CD14-positive monocyte (primary cell): ENCODE results near the gene MALRD1. TPM values are rescaled to one million over a fixed set of nuclear protein-coding genes. Genes with fewer than 3 reads are reported as not detected.

Experiments used
- DNase-seq, 3 donors: peaks; one replicate each; pipeline ENCODE4 v3.0.0-alpha.2; 2011 to 2022
- H2AFZ ChIP-seq: 2 replicates; pipeline ENCODE4 v1.6.0; 2012; ENCODE audit warnings: mild to moderate bottlenecking, low read depth, low read length, inconsistent platforms; ENCODE audit not compliant: insufficient read depth, poor library complexity, severe bottlenecking
- H3K27ac ChIP-seq, 2 donors: 1 replicate in 1 of 2; 2 replicates in 1 of 2; pipeline ENCODE4 v1.5.1; 2012 to 2013; ENCODE audit warnings: low read length in 2 of 2, control low read depth in 1 of 2, inconsistent platforms in 1 of 2, low read depth in 1 of 2, mild to moderate bottlenecking in 1 of 2
- H3K27me3 ChIP-seq, 2 donors: one replicate each; pipeline versions ENCODE4 v1.6.0 to v1.6.1; 2011 to 2013; ENCODE audit warnings: low read length in 2 of 2; ENCODE audit not compliant: control insufficient read depth in 2 of 2, insufficient read depth in 2 of 2
- H3K36me3 ChIP-seq, 2 donors: replicated peaks in 1 of 2; 1 replicate in 1 of 2; 2 replicates in 1 of 2; pipeline versions ENCODE4 v1.5.1 to v1.6.1; 2012 to 2013; ENCODE audit warnings: low read length in 2 of 2, control low read depth in 1 of 2, inconsistent platforms in 1 of 2, mild to moderate bottlenecking in 1 of 2; ENCODE audit not compliant: insufficient read depth in 2 of 2, control insufficient read depth in 1 of 2
- H3K4me1 ChIP-seq, 2 donors: 1 replicate in 1 of 2; 2 replicates in 1 of 2; pipeline versions ENCODE4 v1.5.1 to v1.6.1; 2012 to 2013; ENCODE audit warnings: low read length in 2 of 2, control low read depth in 1 of 2, inconsistent platforms in 1 of 2, mild to moderate bottlenecking in 1 of 2, moderate library complexity in 1 of 2; ENCODE audit not compliant: insufficient read depth in 2 of 2, control insufficient read depth in 1 of 2
- H3K4me2 ChIP-seq: replicated peaks from 2 replicates; pipeline ENCODE3; 2012; ENCODE audit warnings: low read length, moderate library complexity, mild to moderate bottlenecking; ENCODE audit not compliant: poor library complexity, severe bottlenecking; ENCODE audit errors: extremely low read depth
- H3K4me3 ChIP-seq, 3 experiments: fragments of 200-600 bp in 1 of 3; sonication (generic) in 1 of 3; replicated peaks in 1 of 3; 1 replicate in 2 of 3; 2 replicates in 1 of 3; pipeline ENCODE4 v1.5.1; 2011 to 2013; ENCODE audit warnings: low read length in 3 of 3, mild to moderate bottlenecking in 3 of 3, control low read depth in 2 of 3, low read depth in 2 of 3, inconsistent platforms in 1 of 3, moderate library complexity in 1 of 3
- H3K79me2 ChIP-seq: 2 replicates; pipeline ENCODE4 v1.6.0; 2012; ENCODE audit warnings: mild to moderate bottlenecking, control low read depth, inconsistent platforms, low read length, moderate library complexity; ENCODE audit not compliant: insufficient read depth
- H3K9ac ChIP-seq: 2 replicates; pipeline ENCODE4 v1.6.0; 2017; ENCODE audit warnings: low read length, mild to moderate bottlenecking; ENCODE audit not compliant: insufficient read depth, poor library complexity, severe bottlenecking
- H3K9me3 ChIP-seq, 2 donors: replicated peaks in 1 of 2; 1 replicate in 1 of 2; 2 replicates in 1 of 2; pipeline versions ENCODE4 v1.5.1 to v1.6.1; 2012 to 2013; ENCODE audit warnings: low read length in 2 of 2, control low read depth in 1 of 2; ENCODE audit not compliant: control insufficient read depth in 1 of 2, insufficient read depth in 1 of 2
- H4K20me1 ChIP-seq: 2 replicates; pipeline ENCODE4 v1.6.0; 2012; ENCODE audit warnings: mild to moderate bottlenecking, low read length, control low read depth, moderate library complexity; ENCODE audit not compliant: insufficient read depth
- H3K27ac Mint-ChIP-seq, 7 donors: one replicate each; pipeline ENCODE4 v1.8.0; 2020; ENCODE audit warnings: mild to moderate bottlenecking in 7 of 7, mixed read lengths in 7 of 7, moderate library complexity in 6 of 7, inconsistent platforms in 2 of 7
- H3K27me3 Mint-ChIP-seq, 3 donors: one replicate each; pipeline ENCODE4 v1.8.0; 2021 to 2022; ENCODE audit warnings: low read depth in 3 of 3, mild to moderate bottlenecking in 3 of 3, mixed read lengths in 3 of 3, moderate library complexity in 3 of 3, inconsistent platforms in 1 of 3
- H3K36me3 Mint-ChIP-seq, 2 donors: one replicate each; pipeline ENCODE4 v1.8.0; 2020; ENCODE audit warnings: mixed read lengths in 2 of 2, inconsistent platforms in 1 of 2, mild to moderate bottlenecking in 1 of 2
- H3K4me1 Mint-ChIP-seq: one replicate; pipeline ENCODE4 v1.8.0; 2020; ENCODE audit warnings: mild to moderate bottlenecking, mixed read lengths
- H3K4me3 Mint-ChIP-seq, 2 donors: one replicate each; pipeline ENCODE4 v1.8.0; 2020; ENCODE audit warnings: mild to moderate bottlenecking in 2 of 2, mixed read lengths in 2 of 2, moderate library complexity in 1 of 2
- H3K9me3 Mint-ChIP-seq, 7 donors: one replicate each; pipeline ENCODE4 v1.8.0; 2020 to 2022; ENCODE audit warnings: mixed read lengths in 7 of 7, mild to moderate bottlenecking in 6 of 7, moderate library complexity in 6 of 7, inconsistent platforms in 2 of 7
- CTCF ChIP-seq: fragments of 200-600 bp; IDR thresholded peaks from one replicate; pipeline ENCODE4 v1.8.0; 2022; ENCODE audit warnings: antibody characterized with exemption, mild to moderate bottlenecking
- WGBS: methylation state at CpG from one replicate; pipeline ENCODE4 v1.1.5; 2013; ENCODE audit warnings: missing lambda C conversion rate; ENCODE audit not compliant: insufficient coverage; 5-methylcytosine and 5-hydroxymethylcytosine counted together
- intact Hi-C, 2 donors: fragments of 100-400 bp; cut with micrococcal nuclease; formaldehyde crosslinking; loops; one replicate each; pipeline versions ENCODE4 v1.15.0 to v1.15.1; 2023
- polyA plus RNA-seq, 3 donors: library from polyadenylated mRNA; depleted of rRNA in 1 of 3; unstranded in 2 of 3; stranded (reverse) in 1 of 3; fragments of 300-500 nt in 2 of 3; fragments of >200 nt in 1 of 3; fragmentation: Illumina TruSeq in 2 of 3; gene quantifications; 1 replicate in 2 of 3; 2 replicates in 1 of 3; pipeline ENCODE4 v1.2.3, GENCODE V29; 2012 to 2021

Gene MALRD1
- polyA plus RNA-seq, 3 donors = not detected

GRCh38 chr10:19041171-19041570 lies 7.4 kb upstream of the MALRD1 start:
- Histone ChIP-seq H4K20me1 (no peaks in the 10 kb centered on the region), H3K9ac (no peak overlapping the region), H3K4me2 (no peak overlapping the region), H3K27me3 (no peaks in the 10 kb centered on the region), H3K9me3 (peaks cover 0 to 3% of the 10 kb centered on the region in 2 donors), H2AFZ (no peak overlapping the region), H3K4me3 (no peak overlapping the region), H3K79me2 (no peaks in the 10 kb centered on the region), H3K36me3 (no peaks in the 10 kb centered on the region), H3K27ac (no peak overlapping the region), H3K4me1 (no peaks in the 10 kb centered on the region)
- Mint-ChIP-seq H3K4me1 (no peaks in the 10 kb centered on the region), H3K4me3 (no peak overlapping the region), H3K27me3 (no peaks in the 10 kb centered on the region), H3K27ac (no peak overlapping the region), H3K36me3 (no peaks in the 10 kb centered on the region), H3K9me3 (peaks cover 0 to 6% (median 3%) of the 10 kb centered on the region in 7 donors)
- intact Hi-C loops = no loop called here
- no peak for TF ChIP-seq CTCF
- WGBS = no CpG with 5 or more reads among the region's 3 CpGs
- DNase-seq = no peak

- intact Hi-C loops = no loop called here
- no peak overlapping the region for H3K27ac Mint-ChIP-seq
Measured at GRCh38 chr10:19043431-19043830, 5.2 kb upstream of the MALRD1 start.

More at GRCh38 chr10:19043431-19043830, 5.2 kb upstream of the MALRD1 start:
- Histone ChIP-seq H4K20me1 (no peaks in the 10 kb centered on the region), H3K9ac (no peak overlapping the region), H3K27ac (no peak overlapping the region), H3K4me1 (no peaks in the 10 kb centered on the region), H3K79me2 (no peaks in the 10 kb centered on the region), H3K27me3 (no peaks in the 10 kb centered on the region), H2AFZ (no peak overlapping the region), H3K4me2 (no peak overlapping the region), H3K36me3 (no peaks in the 10 kb centered on the region), H3K4me3 (no peak overlapping the region), H3K9me3 (peaks cover 1 to 3% of the 10 kb centered on the region in 2 donors)
- no CpG with 5 or more reads among the region's 3 CpGs for WGBS
- Mint-ChIP-seq H3K4me3 (no peak overlapping the region), H3K4me1 (no peaks in the 10 kb centered on the region), H3K9me3 (peaks cover 0 to 8% (median 3%) of the 10 kb centered on the region in 7 donors), H3K27me3 (peaks cover 0 to 3% (median 0%) of the 10 kb centered on the region in 3 donors), H3K36me3 (no peaks in the 10 kb centered on the region)
- DNase-seq = no peak
- no peak for TF ChIP-seq CTCF
